Vagina (tissue), 2 donors: ENCODE results near the gene DENND1A. TPM values are rescaled to one million over a fixed set of nuclear protein-coding genes. Genes with fewer than 3 reads are reported as not detected.

Source experiments
- DNase-seq, 2 donors: peaks; one replicate each; pipeline ENCODE4 v3.0.0-alpha.2; 2017; ENCODE audit errors: extremely low spot score in 2 of 2
- H3K27ac ChIP-seq: fragments of 200-600 bp; sonication (generic); one replicate; pipeline ENCODE4 v1.5.1; 2019
- H3K27me3 ChIP-seq: fragments of 200-600 bp; sonication (generic); one replicate; pipeline ENCODE4 v1.5.1; 2019
- H3K36me3 ChIP-seq, 2 donors: fragments of 200-600 bp; sonication (generic); one replicate each; pipeline ENCODE4 v1.5.1; 2017 to 2019
- H3K4me1 ChIP-seq: fragments of 200-600 bp; sonication (generic); one replicate; pipeline ENCODE4 v1.5.1; 2019
- H3K4me3 ChIP-seq, 2 donors: fragments of 200-600 bp; sonication (generic); 1 replicate in 1 of 2; 2 replicates in 1 of 2; pipeline ENCODE4 v1.5.1; 2016 to 2019
- H3K9me3 ChIP-seq: fragments of 200-600 bp; sonication (generic); one replicate; pipeline ENCODE4 v1.5.1; 2019
- CTCF ChIP-seq, 3 experiments: fragments of 450-650 bp in 2 of 3; fragments of 200-600 bp in 1 of 3; sonication (generic) in 1 of 3; IDR thresholded peaks; one replicate each; pipeline ENCODE4 v1.5.1; 2017 to 2019; ENCODE audit warnings: antibody characterized with exemption in 3 of 3, mild to moderate bottlenecking in 2 of 3, moderate library complexity in 2 of 3
- POLR2A ChIP-seq, 2 donors: fragments of 450-650 bp; IDR thresholded peaks; one replicate each; pipeline ENCODE4 v1.6.1; 2017; ENCODE audit warnings: antibody characterized with exemption in 2 of 2, mild to moderate bottlenecking in 2 of 2, moderate library complexity in 2 of 2
- POLR2AphosphoS5 ChIP-seq, 2 donors: sonication (generic); formaldehyde crosslinking; IDR thresholded peaks; one replicate each; pipeline ENCODE4 v1.9.0; 2017; ENCODE audit warnings: antibody characterized with exemption in 2 of 2, mild to moderate bottlenecking in 2 of 2, low read depth in 1 of 2; ENCODE audit not compliant: insufficient read depth in 1 of 2
- intact Hi-C: fragments of 100-400 bp; cut with DNase I; formaldehyde crosslinking; loops from one replicate; pipeline ENCODE4 v1.15.1; 2023
- total RNA-seq: library from RNA; depleted of rRNA; stranded (reverse); fragments of >200 nt; gene quantifications from one replicate; pipeline ENCODE4 v1.2.3, GENCODE V29; 2016

Gene DENND1A
- total RNA-seq, 1 donor from 2014 or later, result 20.4 TPM

GRCh38 chr9:123450996-123451395 is 478.9 kb downstream of the DENND1A start:
- no peaks in the 10 kb centered on the region for H3K27me3 ChIP-seq
- intact Hi-C loops, result no loop called here
- H3K4me1 ChIP-seq, result no peaks in the 10 kb centered on the region
- no peak for DNase-seq
- no peaks in the 10 kb centered on the region for H3K9me3 ChIP-seq
- no peak overlapping the region for H3K27ac ChIP-seq
- H3K36me3 ChIP-seq, result peaks cover 0 to 6% of the 10 kb centered on the region in 2 donors
- TF ChIP-seq POLR2A (IDR thresholded peaks at IDR 0.05) (no peak), POLR2AphosphoS5 (IDR thresholded peaks at IDR 0.05; ENCODE audit: insufficient read depth in 1 of 2, low read depth in 1 of 2) (no peak), CTCF (IDR thresholded peaks at IDR 0.05) (no peak)
- no peak overlapping the region for H3K4me3 ChIP-seq

- TF ChIP-seq POLR2A (IDR thresholded peaks at IDR 0.05) (no peak), CTCF (IDR thresholded peaks at IDR 0.05) (no peak), POLR2AphosphoS5 (IDR thresholded peaks at IDR 0.05; ENCODE audit: insufficient read depth in 1 of 2, low read depth in 1 of 2) (no peak)
- Histone ChIP-seq H3K4me3 (no peak overlapping the region), H3K36me3 (peaks cover 0 to 6% of the 10 kb centered on the region in 2 donors), H3K4me1 (no peaks in the 10 kb centered on the region), H3K9me3 (no peaks in the 10 kb centered on the region), H3K27me3 (no peaks in the 10 kb centered on the region), H3K27ac (no peak overlapping the region)
- intact Hi-C loops, result no loop called here
- peak in 1 of 2 donors; percentile 28 for DNase-seq
Measured at GRCh38 chr9:123450098-123450770, 479.7 kb downstream of the DENND1A start.

GRCh38 chr9:123447934-123448646 is 481.8 kb downstream of the DENND1A start:
- intact Hi-C loops, result no loop called here
- TF ChIP-seq POLR2AphosphoS5 (IDR thresholded peaks at IDR 0.05; ENCODE audit: insufficient read depth in 1 of 2, low read depth in 1 of 2), result no peak
- no peak for TF ChIP-seq POLR2A (IDR thresholded peaks at IDR 0.05)
- no peak for TF ChIP-seq CTCF (IDR thresholded peaks at IDR 0.05)
- Histone ChIP-seq H3K27me3 (no peaks in the 10 kb centered on the region), H3K9me3 (no peaks in the 10 kb centered on the region), H3K4me3 (no peak overlapping the region), H3K4me1 (no peaks in the 10 kb centered on the region), H3K36me3 (peaks cover 0 to 6% of the 10 kb centered on the region in 2 donors), H3K27ac (no peak overlapping the region)
- DNase-seq, result no peak

- Histone ChIP-seq H3K9me3 (no peaks in the 10 kb centered on the region), H3K4me1 (no peaks in the 10 kb centered on the region), H3K27me3 (no peaks in the 10 kb centered on the region), H3K27ac (no peak overlapping the region), H3K36me3 (no peaks in the 10 kb centered on the region), H3K4me3 (no peak overlapping the region)
- no peak for DNase-seq
- intact Hi-C loops, result no loop called here
- TF ChIP-seq POLR2A (IDR thresholded peaks at IDR 0.05) (no peak), CTCF (IDR thresholded peaks at IDR 0.05) (no peak)
Measured at GRCh38 chr9:123445981-123446610, 483.8 kb downstream of the DENND1A start.
